ENCODE measurements around the gene SEC23B.

SEC23B gene

DNA sequence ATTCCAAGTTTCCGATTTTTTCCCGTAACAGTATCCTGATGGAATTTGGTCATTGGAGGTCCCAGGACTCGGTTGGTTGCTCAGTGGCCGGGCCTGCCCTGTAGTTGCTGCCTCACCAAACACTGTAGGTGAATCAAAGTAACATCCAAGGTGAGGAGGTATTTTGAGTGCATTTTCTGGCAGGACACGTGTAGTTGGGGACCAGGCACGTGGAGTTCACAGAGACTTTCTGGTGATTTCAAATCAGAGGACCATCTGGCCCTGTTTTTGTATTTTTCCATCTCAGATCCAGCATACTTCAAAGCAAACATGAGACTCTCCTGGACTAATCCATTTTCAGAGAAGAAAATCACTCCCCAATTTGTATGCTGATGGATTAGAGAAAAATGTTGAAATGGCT, 70.2 kb downstream of the SEC23B start:
- TF ChIP-seq, protein P1, sequence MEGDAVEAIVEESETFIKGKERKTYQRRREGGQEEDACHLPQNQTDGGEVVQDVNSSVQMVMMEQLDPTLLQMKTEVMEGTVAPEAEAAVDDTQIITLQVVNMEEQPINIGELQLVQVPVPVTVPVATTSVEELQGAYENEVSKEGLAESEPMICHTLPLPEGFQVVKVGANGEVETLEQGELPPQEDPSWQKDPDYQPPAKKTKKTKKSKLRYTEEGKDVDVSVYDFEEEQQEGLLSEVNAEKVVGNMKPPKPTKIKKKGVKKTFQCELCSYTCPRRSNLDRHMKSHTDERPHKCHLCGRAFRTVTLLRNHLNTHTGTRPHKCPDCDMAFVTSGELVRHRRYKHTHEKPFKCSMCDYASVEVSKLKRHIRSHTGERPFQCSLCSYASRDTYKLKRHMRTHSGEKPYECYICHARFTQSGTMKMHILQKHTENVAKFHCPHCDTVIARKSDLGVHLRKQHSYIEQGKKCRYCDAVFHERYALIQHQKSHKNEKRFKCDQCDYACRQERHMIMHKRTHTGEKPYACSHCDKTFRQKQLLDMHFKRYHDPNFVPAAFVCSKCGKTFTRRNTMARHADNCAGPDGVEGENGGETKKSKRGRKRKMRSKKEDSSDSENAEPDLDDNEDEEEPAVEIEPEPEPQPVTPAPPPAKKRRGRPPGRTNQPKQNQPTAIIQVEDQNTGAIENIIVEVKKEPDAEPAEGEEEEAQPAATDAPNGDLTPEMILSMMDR (IDR thresholded peaks at IDR 0.05; ENCODE audit: extremely low read depth, insufficient read depth, missing control alignments), result no peak
- no peak for DNase-seq (ENCODE audit: low spot score)
- in situ Hi-C loops (cut with MboI; ENCODE audit: low pct_unique_long_range_greater_than_20kb, low sequenced_read_pairs, unreplicated experiment), result no loop called here

DNA sequence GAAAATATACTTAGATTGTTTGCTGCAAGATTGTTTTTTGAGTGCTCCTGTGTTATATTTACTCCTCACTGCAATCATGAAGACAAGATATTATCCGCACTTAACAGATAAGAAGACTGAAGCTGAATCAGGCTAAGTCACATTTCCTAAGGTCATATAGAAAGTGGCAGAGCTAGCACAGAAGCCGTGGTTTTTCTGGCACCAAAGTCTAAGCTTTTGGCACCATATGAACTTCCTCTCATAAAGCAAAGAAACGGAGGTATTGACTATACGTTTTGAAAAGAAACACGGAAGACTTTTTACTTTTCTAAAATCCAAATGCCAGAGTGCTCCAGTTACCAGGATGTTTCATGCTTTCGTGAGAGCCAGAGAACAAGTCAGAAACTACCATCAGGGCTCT, 70.8 kb downstream of the SEC23B start:
- in situ Hi-C loops (cut with MboI; ENCODE audit: low pct_unique_long_range_greater_than_20kb, low sequenced_read_pairs, unreplicated experiment), result no loop called here
- TF ChIP-seq, protein P1 (IDR thresholded peaks at IDR 0.05; ENCODE audit: extremely low read depth, insufficient read depth, missing control alignments), result no peak
- no peak for DNase-seq (ENCODE audit: low spot score)

DNA sequence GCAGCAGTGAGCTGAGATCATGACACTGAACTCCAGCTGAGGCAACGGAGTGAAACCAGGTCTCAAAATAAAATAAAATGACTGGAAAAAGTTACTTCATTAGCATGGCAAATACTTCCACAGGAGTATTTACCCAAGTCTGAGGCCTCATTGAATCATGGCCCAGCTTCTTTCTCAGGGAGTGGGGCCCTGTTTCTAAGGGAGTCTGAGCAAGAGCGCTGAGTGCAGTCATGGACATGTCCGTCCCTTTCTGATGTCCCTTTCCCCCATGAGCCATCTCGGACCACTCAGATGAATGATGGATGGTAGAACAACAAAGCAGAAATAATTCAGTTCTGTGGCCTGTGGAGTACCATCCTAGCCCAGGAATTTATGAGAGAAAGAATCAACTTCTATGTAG, 72.3 kb downstream of the SEC23B start:
- DNase-seq (ENCODE audit: low spot score), result no peak
- in situ Hi-C loops (cut with MboI; ENCODE audit: low pct_unique_long_range_greater_than_20kb, low sequenced_read_pairs, unreplicated experiment), result no loop called here
- TF ChIP-seq, protein P1 (IDR thresholded peaks at IDR 0.05; ENCODE audit: extremely low read depth, insufficient read depth, missing control alignments), result no peak

DNA sequence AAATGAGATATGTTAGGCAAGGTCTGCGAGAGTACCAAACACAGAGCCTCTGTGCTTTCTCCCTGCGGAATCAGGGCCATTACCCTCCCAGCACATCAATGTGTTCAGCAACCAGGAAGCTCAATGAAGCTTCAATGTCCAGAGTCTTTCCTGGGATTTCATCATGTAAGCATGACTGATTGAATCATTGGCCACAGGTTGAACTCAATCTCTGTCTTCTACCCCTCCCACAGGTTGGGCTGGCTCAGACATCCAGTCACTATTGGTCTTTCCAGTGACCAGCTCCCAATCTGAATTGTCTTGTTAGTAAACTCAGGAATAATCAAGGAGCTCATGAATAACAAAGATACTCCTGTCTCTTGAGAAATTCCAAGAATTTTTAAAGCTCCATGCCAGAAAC, 77.4 kb downstream of the SEC23B start:
- in situ Hi-C loops (cut with MboI; ENCODE audit: low pct_unique_long_range_greater_than_20kb, low sequenced_read_pairs, unreplicated experiment), result no loop called here
- no peak for DNase-seq (ENCODE audit: low spot score)
- TF ChIP-seq, protein P1 (IDR thresholded peaks at IDR 0.05; ENCODE audit: extremely low read depth, insufficient read depth, missing control alignments), result no peak

DNA sequence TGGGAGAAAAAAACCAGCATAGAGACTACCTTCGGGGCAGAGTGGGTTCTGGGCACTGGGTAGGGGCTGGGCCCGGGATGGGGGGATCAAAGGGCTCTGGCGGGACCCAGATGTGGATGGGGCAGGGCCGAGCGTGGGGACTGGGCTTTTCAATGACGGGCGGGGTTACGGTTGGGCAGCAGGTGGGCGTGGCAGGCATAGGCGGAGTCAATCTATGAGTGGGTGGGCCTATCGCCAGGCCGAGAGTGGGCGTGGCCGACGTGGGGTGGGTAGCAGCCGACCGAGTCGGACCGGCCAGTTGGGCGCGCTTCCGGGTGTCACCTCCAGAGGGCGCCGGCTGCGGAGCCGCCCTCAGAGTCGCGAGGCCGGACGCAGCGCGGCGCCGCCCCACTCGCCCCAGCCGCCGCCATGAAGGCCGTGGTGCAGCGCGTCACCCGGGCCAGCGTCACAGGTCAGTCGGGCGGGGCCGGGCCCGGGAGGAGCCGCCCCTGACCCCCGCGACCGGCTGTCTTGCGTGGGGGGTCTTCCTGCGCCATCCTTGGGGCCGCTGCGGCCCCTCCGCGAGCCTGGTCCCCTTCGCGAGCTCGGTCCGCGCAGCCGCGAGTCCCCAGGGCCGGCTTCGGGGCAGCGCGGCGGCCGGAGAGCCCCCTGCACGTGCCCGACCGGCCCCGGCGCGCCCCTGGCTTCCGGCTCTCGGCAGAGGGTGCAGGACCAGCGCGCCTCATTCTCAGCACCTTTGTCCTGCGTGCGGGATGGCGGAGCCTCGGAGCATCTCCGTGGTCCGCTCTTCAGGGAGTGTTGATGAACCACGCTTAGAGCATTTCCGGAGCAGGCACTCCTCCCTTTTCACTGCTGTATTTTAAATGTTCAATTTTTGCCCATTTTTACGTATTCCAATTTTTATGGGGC, 80.2 kb downstream of the SEC23B start, which contains the start of gene DTD1:
Gene DTD1 (plus strand): TSS at position 390 of the 909 bp plus-strand sequence. CDS start 19 bp downstream, at position 409.
- TF ChIP-seq, protein P1 (IDR thresholded peaks at IDR 0.05; ENCODE audit: extremely low read depth, insufficient read depth, missing control alignments), result peak; percentile 78
- DNase-seq (ENCODE audit: low spot score), result peak; percentile 94
- in situ Hi-C loops (cut with MboI; ENCODE audit: low pct_unique_long_range_greater_than_20kb, low sequenced_read_pairs, unreplicated experiment), result no loop called here

DNA sequence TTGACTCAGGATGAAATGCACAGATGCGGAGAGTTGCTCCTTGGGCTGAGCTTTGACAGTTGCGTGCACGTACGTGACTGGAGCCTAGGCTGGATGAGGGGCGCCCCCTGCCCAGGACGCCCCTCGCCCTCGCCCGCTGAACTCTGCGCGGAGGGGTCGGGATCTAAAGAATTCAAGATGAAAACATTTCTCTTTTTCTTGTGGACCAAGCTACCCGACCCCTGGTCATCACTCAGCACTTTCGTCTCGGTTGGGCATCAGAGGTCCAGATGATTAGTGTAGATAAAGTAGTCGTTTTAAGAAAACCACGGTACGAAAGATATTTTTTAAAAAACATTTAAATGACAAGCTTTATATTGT, 80.8 kb downstream of the SEC23B start:
- in situ Hi-C loops (cut with MboI; ENCODE audit: low pct_unique_long_range_greater_than_20kb, low sequenced_read_pairs, unreplicated experiment), result no loop called here
- no peak for DNase-seq (ENCODE audit: low spot score)
- TF ChIP-seq, protein P1 (IDR thresholded peaks at IDR 0.05; ENCODE audit: extremely low read depth, insufficient read depth, missing control alignments), result no peak
